ENCODE data around the gene GIGYF2.
"Not testable (repeated sequence)": the region's sequence is repeated elsewhere in the genome, so short reads cannot be mapped to it uniquely, and the experiment has no call there.

GIGYF2 gene

DNA sequence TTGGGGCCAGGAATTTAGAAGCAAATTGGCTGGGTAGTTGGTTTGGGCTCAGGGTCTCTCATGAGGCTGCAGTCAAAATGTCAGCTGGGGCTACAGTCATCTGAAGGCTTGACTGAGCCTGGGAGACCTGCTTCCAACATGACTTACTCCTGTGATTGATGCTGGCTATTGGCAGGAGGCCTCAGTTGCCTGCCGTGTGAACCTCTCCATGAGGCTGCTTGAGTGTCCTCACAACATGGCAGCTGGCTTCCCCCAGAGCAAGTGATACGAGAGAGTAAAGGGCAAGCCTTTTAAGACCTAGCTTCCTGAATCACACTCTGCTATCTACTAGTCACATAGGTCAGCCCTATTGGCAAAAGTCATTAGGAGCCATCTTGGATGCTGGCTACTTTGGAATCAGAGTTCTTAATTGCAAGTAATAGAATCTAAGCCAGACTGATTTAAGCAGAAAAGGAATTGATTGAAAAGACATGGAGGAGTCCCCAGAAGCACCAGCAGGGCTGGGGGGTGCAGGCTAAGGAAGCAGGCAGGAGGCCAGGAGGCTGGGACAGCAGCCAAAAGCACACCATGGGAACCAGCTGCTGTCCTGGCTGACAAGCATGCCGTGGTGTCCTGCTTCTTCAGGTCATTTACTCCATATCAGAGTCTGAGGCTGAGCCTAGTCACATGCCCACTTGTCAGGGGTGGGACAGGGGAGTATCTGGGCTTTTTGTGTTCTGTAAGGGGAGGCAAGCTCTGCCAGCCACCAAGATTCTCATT, 7.8 kb upstream of the GIGYF2 start:
- no peak for DNase-seq (ENCODE audit: low spot score)

DNA sequence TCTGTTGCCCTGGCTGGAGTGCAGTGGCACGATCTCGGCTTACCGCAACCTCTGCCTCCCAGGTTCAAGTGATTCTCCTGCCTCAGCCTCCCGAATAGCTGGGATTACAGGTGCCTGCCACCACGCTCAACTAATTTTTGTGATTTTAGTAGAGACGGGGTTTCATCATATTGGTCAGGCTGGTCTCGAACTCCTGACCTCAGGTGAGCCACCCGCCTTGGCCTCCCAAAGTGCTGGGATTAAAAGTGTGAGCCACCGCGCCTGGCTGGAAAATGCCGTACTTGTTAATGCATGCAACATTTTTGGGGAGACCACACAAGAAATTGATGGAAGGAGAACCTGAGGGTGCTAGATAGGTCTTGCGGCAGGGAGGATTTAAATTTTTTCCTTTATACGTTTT, 6.0 kb upstream of the GIGYF2 start:
- not testable (repeated sequence) for DNase-seq (ENCODE audit: low spot score)

GRCh38 chr2:232693344-232693743, 3.8 kb upstream of the GIGYF2 start:
- DNase-seq (ENCODE audit: low spot score) = no peak

- DNase-seq (ENCODE audit: low spot score) = no peak
Observed at GRCh38 chr2:232696609-232697058, 497 bp upstream of the GIGYF2 start.

DNA sequence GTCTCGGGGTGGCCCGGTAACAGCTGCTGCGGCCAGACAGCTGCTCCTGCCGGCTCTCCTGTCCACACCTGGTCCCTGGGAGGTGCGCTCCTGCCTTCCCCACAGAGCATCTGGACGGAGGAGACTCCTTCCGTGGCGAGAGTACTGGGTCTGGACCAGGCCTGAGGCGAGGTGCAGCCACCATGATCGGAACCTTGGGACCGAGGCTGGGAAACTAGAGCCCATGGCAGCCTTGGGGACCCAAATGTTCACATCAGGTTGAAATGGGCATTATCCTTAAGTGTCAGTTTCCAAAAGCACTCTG, 628 bp downstream of the GIGYF2 start:
- DNase-seq (ENCODE audit: low spot score) = peak; percentile 23

DNA sequence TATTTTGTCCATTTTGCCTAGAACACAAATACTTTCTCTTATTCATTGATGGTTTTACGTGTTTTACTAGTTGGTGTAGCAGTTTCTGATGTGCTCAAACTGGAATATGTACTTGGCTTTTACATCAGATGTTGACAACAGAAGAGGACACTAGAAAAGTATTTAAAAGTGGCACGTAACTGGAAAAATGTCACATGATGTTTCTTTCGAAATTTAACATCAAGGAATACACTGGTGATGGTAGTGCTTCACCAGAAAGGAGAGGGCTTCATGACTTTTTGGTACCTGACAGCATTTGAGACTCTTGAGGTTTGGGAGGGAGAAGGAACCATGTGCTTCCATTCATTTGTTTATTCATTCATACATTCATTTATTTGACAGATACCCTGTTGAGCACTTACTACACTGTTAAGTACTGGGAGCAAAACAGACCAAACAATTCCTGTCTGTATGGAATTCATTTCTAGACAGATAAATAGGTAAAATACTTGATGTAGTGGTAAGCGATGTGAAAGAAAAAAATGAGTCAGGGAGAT, 1.5 kb downstream of the GIGYF2 start:
- DNase-seq (ENCODE audit: low spot score) = no peak

- DNase-seq (ENCODE audit: low spot score) = no peak
Observed at GRCh38 chr2:232699110-232699509, 2.0 kb downstream of the GIGYF2 start.

DNA sequence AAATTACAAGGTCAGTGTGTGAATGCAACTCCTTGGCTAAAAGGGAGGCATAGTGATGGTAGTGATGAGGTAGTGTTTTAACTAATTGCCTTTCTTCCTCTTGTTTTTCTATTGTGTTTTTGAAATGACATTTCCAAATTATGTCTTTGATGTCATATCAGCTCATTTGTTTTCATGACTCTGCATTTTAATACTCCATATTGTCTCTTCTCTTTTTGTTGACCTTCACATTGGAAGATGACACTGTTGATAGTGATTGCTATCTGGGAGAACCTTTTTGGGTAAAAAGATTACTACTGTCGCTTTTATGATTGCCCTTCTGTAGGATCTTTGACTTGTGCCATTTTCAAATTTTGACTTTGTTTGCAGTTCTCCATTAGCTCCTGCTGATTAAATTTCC, 3.0 kb downstream of the GIGYF2 start:
- DNase-seq (ENCODE audit: low spot score) = no peak

GRCh38 chr2:232707076-232707475, 9.9 kb downstream of the GIGYF2 start:
- no peak for DNase-seq (ENCODE audit: low spot score)

- no peak for DNase-seq (ENCODE audit: low spot score)
Observed at GRCh38 chr2:232713505-232713904, 16.4 kb downstream of the GIGYF2 start.

DNA sequence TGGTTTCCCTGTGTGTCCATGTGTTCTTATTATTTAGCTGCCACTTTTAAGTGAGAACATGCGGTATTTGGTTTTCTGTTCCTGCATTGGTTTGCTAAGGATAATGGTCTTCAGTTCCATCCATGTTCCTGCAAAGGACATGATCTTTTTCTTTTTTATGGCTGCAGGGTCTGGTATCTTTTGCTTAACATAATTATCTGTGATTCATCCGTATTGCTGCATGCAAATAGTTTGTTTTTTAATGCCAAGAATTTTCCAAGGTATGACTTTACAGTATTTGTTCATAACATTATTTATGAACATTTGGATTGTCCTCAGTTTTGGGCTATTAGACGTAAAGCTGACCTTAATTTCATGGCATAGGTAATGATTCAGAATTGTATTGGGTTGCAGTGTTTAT, 17.8 kb downstream of the GIGYF2 start:
- no peak for DNase-seq (ENCODE audit: low spot score)

DNA sequence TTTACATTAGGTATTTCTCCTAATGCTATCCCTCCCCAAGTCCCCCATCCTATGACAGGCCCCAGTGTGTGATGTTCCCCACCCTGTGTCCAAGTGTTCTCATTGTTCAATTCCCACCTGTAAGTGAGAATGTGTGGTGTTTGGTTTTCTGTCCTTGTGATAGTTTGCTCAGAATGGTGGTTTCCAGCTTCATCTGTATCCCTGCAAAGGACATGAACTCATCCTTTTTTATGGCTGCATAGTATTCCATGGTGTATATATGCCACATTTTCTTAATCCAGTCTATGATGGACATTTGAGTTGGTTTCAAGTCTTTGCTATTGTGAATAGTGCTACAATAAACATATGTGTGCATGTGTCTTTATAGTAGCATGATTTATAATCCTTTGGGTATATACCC, 22.9 kb downstream of the GIGYF2 start:
- not testable (repeated sequence) for DNase-seq (ENCODE audit: low spot score)

GRCh38 chr2:232721261-232721660, 24.1 kb downstream of the GIGYF2 start:
- DNase-seq (ENCODE audit: low spot score) = no peak

- no peak for DNase-seq (ENCODE audit: low spot score)
Observed at GRCh38 chr2:232721882-232722281, 24.8 kb downstream of the GIGYF2 start.

DNA sequence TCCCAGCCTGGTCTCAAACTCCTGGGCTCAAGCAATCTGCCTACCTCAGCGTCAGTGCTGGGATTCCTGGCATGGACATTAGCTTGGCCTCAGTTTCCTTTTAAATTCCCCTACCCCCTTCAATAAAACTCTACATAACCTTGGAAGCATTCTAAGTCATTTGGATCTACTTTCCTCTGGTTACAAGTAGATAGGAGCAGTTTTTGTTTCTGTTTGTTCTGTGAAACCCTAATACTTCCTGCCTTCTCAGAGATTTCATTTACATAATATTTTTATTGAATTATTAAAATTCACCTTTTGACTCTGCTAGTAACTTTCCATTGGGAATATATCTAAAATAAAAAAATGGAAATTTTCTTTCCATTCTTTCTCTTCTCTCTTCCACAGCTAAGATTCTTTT, 25.9 kb downstream of the GIGYF2 start:
- DNase-seq (ENCODE audit: low spot score) = no peak

DNA sequence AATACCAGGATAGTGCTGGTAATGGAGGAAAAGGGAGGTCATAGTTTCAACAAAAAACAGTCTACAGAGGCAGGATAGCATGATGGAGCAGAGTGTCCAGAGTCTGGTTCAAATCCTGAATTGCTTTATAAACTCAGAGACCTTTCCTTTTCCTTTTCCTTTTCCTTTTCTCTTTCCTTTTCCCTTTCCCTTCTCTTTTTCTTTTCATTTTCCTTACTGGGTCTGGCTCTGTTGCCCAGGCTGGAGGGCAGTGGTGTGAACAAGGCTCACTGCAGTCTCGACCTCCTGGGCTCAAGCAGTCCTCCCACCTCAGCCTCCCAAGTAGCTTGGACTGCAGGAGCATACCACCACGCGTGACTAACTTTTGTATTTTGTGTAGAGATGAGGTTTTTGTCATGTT, 31.7 kb downstream of the GIGYF2 start:
- DNase-seq (ENCODE audit: low spot score) = no peak

DNA sequence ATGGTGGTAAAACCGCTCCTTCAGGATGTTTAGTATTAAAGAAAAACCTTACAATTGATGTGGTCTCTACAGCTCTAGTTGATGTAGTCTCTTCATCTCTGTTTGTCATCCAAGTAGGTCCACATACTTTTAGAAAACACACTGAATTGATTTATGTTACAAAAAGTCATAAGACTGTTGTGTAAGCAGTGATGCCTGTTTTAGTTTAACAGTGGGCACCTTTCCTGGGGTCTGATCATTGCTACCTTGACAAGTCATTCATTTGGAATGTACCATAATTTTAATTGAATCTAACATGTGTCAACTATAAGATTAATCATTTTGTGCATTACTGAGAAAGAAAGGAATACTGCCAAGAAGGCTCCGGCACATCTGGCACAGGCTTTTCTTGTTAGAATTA, 34.3 kb downstream of the GIGYF2 start:
- no peak for DNase-seq (ENCODE audit: low spot score)

DNA sequence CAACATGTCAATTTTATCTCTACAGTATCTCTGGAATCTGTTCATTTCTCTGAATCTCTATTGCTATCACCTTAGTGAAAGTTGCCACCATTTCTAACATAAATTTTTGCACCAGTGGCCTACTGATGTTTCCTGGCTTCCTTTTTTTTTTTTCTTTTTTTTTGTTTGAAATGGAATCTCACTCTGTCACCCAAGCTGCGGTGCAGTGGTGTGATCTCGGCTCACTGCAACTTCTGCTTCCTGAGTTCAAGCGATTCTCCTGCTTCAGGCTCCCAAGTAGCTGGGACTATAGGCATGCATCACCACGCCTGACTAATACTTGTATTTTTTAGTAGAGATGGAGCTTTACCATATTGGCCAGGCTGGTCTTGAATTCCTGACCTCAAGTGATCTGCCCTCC, 44.2 kb downstream of the GIGYF2 start:
- DNase-seq (ENCODE audit: low spot score) = no peak

- no peak for DNase-seq (ENCODE audit: low spot score)
Observed at GRCh38 chr2:232741972-232742371, 44.8 kb downstream of the GIGYF2 start.

GRCh38 chr2:232744963-232745362, 47.8 kb downstream of the GIGYF2 start:
- DNase-seq (ENCODE audit: low spot score) = no peak

- DNase-seq (ENCODE audit: low spot score) = no peak
Observed at GRCh38 chr2:232748038-232748437, 50.9 kb downstream of the GIGYF2 start.

- no peak for DNase-seq (ENCODE audit: low spot score)
Observed at GRCh38 chr2:232749331-232749730, 52.2 kb downstream of the GIGYF2 start.

DNA sequence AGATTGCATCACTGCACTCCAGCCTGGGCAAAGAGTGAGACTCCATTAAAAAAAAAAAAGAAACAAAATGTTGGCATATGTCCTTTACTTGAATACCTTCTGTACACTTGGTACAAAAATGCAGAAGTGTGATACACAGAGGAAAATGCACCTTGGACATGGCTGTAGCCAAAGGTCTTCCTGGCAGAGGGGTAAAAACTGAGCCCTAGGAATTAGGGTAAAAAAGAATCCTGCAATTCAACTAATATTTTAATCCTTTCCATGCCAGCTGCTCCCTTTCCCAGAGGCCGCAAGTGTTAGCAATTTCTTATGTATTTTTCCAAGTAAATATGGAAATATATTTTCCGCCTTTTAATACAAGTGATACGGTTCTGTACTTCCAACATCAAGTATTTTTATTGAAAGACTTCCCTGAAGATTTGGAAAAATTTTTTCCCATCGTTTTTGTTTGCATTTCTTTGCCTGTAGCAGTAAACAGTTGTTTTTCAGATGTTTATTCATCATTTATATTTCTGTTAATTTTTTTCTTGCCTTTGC, 53.1 kb downstream of the GIGYF2 start:
- DNase-seq (ENCODE audit: low spot score) = no peak

DNA sequence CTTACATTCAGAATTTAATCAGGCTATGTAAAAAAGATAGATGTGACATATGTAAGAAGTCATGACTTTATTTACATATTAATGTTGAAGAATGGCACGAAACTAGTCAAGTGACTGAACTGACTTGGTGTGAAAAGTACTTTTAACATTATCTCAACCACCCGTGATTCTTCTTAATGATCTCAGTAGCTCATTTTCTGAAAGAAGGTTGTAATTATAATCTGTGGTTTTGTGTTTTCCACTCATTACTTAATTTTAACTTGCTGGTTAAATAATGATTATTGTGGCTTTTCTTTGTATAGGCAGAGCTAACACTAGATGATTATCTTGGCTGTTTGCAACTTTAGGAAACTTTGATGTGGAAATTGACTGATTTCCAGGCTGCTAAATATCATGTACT, 60.8 kb downstream of the GIGYF2 start:
- DNase-seq (ENCODE audit: low spot score) = no peak

Data from HuH-7.5 (cell line).